Limb (tissue), 2 donors: ENCODE measurements around the gene UCHL3.

ENCODE experiments used
- DNase-seq, 2 donors: peaks; one replicate each; pipeline ENCODE4 v3.0.0-alpha.2; 2016; ENCODE audit errors: extremely low spot score in 2 of 2

The UCHL3 gene

DNA sequence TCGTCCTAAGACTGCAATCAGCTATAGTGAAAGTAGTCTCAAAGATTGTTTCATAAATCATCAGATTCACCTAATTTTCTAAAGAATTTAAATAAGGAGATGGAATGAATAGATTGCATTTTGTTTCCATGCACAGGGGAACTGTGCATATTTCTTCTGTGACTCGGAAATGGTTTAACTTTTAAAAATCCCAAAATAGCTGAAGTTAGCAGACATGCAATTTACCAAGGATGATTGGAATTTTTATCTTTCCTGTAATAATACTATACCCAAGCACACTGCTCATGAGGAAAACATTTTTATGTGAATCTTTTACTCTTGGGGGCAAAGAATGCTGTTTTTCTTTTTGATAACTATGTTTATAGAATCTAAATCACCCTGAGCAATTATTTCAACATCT, 71.6 kb downstream of the UCHL3 start:
- no peak for DNase-seq

DNA sequence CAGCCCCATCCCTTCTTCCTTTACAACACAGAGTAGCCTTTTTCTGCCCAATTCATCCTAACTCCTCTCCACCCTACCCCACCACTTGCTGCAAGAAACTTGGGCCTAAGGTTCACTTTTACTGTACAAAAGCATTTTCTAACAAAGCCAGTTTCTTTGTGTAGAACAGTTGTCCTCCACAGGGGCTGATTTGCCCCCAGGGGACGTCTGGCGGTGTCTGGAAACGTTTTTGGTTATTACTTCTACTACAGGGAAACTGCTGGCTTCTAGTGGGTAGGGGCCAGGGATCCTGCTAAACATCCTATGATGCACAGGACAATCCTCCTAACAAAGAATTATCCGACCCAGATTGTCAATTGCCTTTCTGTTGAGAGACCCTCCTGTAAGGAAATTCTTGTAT, 79.2 kb downstream of the UCHL3 start:
- DNase-seq, result no peak

DNA sequence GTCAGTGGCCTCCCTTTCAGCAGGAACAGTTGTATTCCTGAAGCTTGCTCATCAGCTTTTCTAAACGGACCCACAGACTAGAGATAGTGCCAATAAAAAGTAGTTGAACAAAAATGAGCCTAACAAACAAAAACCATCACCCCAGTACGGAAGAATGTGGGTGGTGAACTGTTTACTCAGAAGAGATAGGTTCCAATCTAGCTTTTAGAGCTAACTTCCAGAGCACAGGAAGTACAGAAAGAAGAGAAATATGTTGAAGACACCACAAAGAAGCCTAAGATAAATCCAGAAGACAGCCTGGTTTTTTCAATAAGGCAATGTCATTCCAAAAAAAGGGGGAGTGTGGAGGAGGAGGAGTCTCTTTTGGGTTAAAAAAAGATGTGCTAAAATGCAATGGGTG, 83.7 kb downstream of the UCHL3 start:
- DNase-seq, result no peak

DNA sequence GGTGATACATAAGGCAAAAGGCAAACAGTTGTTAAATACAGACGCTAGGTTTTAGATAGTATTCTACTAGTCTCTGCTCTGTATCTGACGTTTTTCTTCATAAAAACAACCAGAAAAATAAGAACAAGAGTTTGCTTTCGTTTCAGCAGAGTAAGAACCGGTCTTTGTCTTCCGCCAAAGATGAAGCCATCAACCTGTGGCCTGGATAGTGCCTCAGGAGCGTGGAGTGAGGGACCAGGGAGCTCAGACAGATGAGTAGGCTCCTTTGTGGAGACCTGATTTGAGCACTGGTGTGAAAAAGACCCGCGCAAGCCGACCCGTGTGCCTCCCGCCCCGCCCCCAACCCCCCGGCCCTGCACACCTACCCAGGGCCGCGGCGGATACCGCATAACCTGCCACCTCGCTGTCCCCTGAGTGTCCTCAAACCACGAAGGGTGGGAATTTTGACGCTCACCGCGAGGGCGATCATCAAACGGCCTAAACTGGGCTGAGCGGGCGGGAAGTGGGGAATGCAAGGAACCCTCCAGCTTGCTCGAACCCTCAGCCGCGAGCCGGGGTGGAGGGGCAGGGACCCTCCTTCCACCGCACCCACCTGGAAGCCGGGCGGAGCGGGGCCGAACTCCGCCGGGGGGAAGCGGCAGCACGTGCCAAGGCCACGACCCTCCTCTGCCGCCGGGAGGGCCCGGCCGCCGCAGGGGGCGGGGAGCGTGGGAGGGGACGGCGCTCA, 85.7 kb downstream of the UCHL3 start:
- no peak for DNase-seq

DNA sequence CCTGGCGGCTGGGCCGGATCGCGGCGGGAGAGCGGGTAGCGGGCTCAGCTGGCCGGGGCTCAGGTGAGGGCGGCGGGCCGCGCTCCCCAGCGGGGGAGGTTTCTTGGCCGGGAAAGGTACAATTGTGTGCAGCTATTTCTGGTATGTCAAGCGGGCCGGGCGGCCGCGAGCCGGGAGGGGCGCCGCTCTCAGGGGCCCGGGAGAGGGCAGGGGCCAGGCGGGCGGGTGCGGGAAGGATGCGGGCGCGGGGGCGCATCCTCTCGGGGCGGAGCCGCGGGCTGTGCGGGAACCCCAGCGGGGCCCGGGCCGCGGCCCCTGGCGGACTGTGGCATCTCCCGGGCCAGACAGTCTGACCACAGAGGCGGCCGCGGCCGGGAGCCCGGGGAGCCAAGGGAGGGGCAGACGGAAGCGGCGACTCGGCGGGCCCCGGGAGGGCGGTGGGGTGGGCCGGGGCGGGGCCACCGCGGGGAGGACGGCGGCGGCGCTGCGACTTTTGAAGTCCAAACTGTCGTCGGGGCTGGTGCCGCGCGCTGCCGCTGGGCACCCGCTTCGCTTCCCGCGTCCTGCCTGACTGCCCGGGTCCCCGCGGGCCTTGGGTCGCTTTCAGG, 86.3 kb downstream of the UCHL3 start, which contains the start of gene LMO7:
Gene LMO7, plus strand, starts transcription at position 503 of the 608 bp plus-strand sequence. CDS start 328 bp downstream, outside the sequence.
- peak in 1 of 2 donors; percentile 70 for DNase-seq

DNA sequence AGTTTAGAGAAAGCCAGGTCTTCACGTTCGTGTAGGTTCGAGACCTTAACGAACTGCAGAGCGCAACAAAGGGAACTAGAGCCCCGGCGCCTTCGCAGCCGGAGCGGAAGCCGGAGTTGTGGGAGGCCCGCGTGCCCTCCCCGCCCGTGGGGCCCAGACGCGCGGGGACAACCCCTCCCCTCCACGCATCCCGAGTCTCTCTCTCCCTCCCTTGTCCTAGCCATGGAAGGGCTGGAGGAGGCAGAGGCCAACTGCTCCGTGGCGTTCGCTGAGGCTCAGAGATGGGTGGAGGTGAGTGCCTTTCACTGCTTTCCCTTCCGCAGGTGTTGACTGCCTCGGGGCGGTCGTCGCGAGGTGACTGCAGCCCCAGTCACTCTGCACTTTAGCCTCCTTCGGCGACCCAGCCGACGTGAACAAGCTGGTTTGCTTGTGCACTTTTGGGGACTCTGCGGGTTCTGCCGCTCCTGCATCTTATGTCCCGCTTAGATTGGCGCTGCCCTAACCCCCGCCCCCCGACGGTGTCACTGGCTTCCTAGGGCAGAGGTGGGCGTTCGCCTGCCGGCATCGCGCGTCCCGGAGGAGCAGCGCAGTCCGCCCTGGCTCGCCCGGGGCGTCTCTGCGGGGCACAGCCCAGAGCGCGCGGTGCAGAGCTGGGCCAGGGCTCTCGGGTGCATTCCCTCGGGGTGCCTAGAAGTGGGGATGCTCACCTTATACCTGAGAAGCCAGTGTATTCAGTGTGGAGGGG, 87.0 kb downstream of the UCHL3 start:
- DNase-seq, result peak in 1 of 2 donors; percentile 60

DNA sequence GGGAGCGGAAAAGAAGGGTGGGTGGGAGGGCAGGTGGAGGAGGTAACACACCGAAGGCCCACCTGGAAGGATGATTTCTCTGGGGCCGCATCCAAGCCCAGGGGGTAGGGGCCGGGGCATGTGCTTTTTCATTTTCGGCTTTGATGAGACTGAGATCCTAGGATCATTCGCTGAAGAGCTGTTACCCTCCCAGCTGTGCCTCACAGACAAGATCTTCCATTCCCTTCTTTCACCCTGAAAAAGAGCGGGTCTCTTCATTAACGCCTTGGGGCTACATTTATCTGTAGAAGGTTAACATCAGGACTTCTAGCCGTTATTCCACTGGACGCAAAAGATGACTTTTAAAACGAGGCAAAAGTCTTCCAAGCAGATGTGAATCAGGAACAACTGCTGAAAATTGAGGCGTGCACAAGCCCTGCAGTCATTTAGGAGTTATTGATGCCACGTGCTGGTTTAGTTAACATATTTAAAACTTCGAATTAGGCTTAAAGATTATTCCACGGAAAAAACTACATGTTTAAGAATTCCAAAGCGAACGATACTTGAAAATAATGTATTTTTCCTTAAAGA, 87.7 kb downstream of the UCHL3 start:
- peak in 1 of 2 donors; percentile 32 for DNase-seq

DNA sequence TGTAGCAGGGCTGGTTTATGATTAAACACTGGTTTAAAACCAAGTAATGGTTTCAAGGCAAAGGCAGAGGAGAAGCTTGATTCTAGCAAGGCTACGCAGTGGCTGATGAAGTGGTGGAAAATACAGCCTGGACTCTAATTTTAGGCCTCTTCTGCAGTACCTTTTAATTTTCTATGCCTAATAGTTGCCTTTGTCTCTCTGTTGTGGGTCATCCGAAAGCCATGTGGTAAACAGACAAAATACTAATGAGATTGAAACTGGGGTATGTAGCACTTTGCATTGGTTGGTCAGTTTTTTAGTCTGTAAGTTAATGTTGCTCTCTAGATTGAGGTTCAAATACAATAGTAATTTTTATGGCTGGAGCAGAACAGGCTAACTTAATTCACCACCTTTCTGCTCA, 89.9 kb downstream of the UCHL3 start:
- no peak for DNase-seq

DNA sequence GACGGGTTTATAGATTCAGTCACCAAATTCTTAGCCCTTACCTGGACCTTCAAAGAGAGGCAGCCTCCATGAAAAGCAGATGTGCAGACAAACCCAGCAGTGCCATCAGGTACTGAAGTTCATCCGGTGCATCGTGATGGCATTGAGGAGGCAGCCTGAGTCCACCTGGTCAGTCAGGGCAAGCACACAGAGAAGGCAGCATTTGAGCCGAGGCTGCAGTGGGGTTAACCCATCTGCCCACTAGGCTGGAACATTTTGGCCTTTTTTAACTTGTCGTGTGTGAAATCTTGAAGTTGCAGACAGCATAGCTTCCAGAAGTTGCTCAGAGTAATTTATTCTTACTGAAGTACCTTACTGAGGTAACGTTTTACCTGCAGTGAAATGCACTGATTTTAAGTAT, 91.4 kb downstream of the UCHL3 start:
- no peak for DNase-seq

DNA sequence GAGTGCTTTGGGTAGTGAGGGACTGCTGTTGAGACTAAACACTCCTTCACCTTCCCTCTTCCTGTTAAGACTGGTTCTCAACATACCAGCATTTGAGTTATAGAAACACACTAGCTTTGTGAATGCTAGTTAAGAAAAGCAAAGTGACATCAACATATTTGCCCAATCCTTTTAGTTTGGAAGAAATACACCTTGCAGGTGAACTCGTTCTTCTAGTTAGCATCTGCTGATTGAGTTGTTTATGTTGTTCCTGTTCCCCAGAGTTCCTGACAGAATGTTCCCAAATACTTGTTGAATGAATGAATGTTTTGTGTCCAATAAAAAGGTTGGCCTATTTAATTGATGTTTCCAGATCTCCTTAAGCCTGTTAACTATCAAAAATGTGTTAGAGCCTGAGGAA, 93.6 kb downstream of the UCHL3 start:
- no peak for DNase-seq

DNA sequence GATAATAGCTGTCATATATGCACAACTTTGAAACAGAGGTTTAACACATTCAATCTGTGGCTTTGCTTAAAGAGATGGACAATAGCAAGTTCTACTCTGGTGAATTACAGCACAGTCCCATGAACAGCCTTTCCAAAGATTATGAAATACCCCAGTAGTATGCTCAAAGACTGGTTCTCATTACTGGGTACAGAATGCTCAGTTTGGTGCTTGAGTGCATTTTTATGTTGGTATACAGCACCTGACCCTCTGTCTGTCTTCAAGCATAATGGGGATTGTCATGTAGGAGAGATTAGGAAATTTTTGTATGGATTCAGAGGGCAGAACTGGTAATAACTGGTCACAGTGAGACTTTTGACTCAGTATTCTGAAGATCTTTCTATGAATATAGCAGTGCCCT, 94.1 kb downstream of the UCHL3 start:
- no peak for DNase-seq

DNA sequence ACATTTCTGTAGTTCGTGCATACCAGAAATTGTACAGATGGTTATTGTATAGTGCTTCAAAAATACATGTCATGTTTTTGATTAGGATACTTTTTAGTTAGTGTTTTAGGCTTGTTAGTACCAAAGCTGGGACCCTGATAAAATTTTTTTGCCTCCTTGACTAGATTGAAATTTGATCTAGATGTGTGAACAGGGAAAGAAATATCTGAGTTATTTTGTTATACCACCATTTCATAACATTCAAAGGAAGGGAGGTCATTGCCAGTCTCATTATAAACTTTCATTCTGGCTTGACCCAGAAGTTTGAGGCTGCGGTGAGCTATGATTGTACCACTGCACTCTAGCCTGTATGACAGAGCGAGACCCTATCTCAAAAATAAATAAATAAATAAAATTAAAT, 95.5 kb downstream of the UCHL3 start:
- no peak for DNase-seq

DNA sequence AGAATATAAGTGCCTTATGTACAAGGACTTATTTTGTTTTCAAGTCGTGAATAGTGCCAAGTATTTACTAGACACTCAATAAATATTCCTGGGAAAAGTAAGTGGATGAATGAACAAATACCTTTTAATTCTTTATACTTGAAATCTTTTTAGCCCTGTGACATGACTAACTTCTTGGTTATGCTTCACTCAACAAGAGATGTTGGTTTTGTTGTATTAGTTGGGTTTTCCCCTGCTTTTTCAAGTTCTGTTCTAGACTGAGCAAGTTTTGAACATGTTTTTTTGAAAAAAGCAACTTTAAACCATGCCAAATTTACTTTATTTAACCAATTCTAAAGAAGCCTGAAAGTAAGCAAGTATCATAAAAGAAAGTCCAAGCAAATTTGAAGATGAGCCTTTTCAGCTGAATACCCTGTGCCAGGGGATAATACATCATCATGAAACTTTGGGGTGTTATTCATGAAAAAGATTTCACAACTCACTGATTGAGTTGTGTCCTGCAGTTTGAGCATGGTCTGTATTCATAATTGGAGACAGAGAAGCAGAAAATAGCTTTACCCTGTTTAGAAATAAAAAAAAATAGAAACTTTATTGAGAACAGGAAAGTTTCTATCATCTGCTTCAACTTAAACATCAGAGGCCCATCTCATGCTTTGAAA, 97.7 kb downstream of the UCHL3 start:
- no peak for DNase-seq

DNA sequence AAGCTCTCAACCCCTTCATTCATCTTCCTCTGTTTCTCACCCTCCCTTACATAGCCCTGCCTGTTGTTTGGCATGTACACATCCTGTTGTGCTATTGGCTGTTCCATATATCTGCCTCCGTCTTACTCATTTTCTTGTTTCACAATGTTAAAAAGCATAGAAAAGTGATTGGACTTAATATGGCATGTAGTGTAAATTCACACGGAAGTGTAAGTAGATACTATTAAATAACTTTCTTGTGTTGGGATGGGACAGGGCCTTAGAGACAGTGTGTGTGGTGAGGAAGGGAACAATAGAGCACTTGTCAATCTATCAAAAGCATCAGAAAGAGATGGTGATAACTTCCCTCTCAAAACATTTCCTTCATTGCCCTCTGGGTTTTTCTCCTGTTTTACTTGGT, 98.9 kb downstream of the UCHL3 start:
- no peak for DNase-seq

DNA sequence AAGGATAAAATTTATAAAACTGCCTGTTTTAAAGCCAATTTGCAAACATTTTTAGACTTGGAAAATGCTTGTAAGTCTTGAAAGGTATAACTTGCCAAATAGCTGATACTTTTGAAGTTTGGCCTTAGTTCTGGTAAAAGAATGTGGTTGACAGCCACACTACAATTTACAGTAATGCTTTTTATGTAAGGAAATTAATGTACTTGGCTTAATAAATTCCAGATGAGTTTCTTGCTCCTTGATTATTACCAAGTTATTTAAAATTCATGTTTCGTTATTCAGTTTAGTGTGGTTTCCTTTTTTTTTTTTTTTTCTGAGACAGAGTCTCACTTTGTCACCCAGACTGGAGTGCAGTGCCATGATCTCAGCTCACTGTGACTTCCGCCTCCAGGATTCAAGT, 101.4 kb downstream of the UCHL3 start:
- peak in 1 of 2 donors; percentile 40 for DNase-seq

DNA sequence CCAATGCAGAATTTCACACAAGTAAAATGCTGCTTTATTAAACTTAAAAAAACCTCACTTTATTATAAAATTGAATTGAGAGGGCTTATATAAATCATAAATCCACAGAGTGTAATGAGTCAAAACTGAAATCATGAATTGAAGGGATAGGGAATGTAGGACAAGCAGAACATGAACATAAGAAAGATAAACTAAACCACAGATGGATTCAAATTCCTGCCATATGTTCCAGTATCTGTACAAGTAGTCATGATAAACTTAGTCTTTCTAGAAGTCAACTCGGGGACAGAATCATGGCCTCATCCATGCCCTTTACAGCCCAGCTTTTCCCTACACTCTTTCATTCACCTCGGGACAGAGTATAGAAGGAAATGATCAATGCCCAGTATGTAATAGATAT, 103.1 kb downstream of the UCHL3 start:
- no peak for DNase-seq
